Urinary bladder (tissue), 4 donors: Measurements from ENCODE around the gene LRP10. TPM values are rescaled to one million over a fixed set of nuclear protein-coding genes. Genes with fewer than 3 reads are reported as not detected.
"Not testable (repeated sequence)": the region's sequence is repeated elsewhere in the genome, so short reads cannot be mapped to it uniquely, and the experiment has no call there.

Source experiments
- DNase-seq: peaks from one replicate; pipeline ENCODE4 v3.0.0-alpha.2; 2015; ENCODE audit errors: extremely low spot score
- H3K27ac ChIP-seq: one replicate; pipeline ENCODE4 v1.5.1; 2013; ENCODE audit warnings: low read depth, mild to moderate bottlenecking, moderate library complexity
- H3K36me3 ChIP-seq: one replicate; pipeline ENCODE4 v1.6.1; 2013; ENCODE audit warnings: mild to moderate bottlenecking, moderate library complexity; ENCODE audit not compliant: insufficient read depth
- H3K4me1 ChIP-seq: one replicate; pipeline ENCODE4 v1.6.1; 2013; ENCODE audit warnings: mild to moderate bottlenecking, moderate library complexity; ENCODE audit not compliant: insufficient read depth
- H3K4me3 ChIP-seq: one replicate; pipeline ENCODE4 v1.5.1; 2013; ENCODE audit warnings: low read depth, low read length
- WGBS: extraction: QIAGEN DNeasy Blood & Tissue Kit; methylation state at CpG from one replicate; pipeline ENCODE4 v1.1.7; 2013; 5-methylcytosine and 5-hydroxymethylcytosine counted together
- polyA plus RNA-seq: library from polyadenylated mRNA; stranded (reverse); fragments of 200-250 nt; gene quantifications from one replicate; pipeline ENCODE4 v1.2.3, GENCODE V29; 2013
- total RNA-seq: library from RNA; depleted of rRNA; stranded (reverse); fragments of >200 nt; gene quantifications from one replicate; pipeline ENCODE4 v1.2.3, GENCODE V29; 2014
- donor health status: healthy with polysubstance abuse.
- donor health status: healthy.

LRP10 gene
- total and polyA plus RNA-seq, 2 donors, result 22.1 to 195 TPM

DNA sequence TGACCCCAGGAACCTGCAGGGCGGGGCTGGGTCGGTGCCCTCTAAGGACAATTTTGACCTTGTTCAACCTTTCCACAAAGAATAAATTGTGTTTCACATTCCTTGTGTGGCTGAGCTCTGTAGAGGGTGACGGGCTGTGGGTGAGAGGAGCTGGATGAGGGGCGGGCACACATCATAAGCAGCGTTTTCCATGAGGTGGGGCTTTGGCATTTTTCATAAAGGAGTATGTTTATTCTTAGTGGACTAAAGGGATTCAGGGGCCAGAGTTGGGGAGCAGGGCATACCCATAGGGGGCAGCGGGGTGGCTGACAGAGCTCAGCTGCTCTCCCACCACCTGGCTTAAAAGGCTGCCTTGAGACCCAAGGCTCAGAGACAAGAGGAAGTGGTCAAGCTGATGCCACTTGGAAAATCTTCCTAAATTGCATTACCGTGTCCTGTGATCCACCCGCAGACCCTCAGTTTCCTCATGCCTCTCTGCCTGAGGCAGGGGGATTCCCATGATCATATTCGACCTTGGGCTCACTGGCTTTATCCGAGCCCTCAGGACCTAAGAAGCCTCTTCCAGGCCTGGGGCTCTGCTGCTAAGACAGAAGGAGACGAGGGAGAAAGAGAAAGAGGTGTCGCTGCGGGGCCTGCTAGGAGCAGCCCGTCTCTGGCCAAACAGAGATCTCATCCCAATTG is 23.7 kb upstream of the LRP10 start:
- no peak overlapping the region for H3K4me3 ChIP-seq
- H3K4me1 ChIP-seq, result no peaks in the 10 kb centered on the region
- H3K27ac ChIP-seq, result peak overlapping the region; percentile 57
- no peak for DNase-seq
- peaks cover 8% of the 10 kb centered on the region for H3K36me3 ChIP-seq
- WGBS, result 24% methylated on average over 14 of the region's 14 CpGs

DNA sequence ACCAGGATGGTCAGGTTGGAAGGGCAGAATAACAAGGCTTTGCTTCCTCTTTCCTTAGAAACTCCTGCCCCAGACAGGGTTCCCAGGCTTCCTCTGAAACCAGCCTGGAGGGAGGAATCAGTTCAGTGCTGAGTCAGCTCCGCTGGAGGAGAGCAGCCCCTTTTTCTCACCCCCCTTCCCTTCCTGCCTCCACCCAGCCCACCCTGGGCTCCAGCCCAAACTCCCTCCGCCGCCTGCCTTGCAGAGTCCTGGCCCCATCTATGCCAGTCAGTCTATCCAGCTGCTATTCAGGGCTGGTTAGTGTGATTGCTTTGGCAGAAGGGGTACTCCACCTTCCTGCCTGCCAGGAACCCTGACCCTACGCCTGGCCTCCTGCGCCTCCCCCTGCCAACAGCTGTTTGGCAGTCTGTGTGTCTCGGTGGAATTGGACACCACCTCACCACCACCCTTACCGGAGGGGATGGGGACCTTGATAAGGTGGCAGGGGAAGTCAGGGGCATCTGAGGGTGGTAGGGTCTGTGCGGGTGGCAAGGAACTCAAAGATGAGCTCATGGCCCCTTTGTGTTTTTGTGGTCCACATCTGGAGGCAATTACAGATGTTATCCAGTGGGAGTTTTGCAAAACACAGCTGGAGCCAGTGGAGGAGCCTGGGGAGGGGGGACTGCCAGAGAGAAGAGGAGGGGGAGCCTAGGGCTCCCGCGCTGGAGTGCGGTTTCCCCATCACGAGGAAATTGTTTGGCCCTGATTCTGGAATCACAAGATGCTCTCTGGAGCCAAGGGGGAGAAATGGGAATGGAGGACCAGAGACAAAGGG is 23.0 kb upstream of the LRP10 start:
- DNase-seq, result peak; percentile 84
- 8% methylated on average over 12 of the region's 12 CpGs for WGBS
- Histone ChIP-seq H3K36me3 (peaks cover 4% of the 10 kb centered on the region), H3K4me1 (no peaks in the 10 kb centered on the region), H3K27ac (peak overlapping the region; percentile 91), H3K4me3 (no peak overlapping the region)

DNA sequence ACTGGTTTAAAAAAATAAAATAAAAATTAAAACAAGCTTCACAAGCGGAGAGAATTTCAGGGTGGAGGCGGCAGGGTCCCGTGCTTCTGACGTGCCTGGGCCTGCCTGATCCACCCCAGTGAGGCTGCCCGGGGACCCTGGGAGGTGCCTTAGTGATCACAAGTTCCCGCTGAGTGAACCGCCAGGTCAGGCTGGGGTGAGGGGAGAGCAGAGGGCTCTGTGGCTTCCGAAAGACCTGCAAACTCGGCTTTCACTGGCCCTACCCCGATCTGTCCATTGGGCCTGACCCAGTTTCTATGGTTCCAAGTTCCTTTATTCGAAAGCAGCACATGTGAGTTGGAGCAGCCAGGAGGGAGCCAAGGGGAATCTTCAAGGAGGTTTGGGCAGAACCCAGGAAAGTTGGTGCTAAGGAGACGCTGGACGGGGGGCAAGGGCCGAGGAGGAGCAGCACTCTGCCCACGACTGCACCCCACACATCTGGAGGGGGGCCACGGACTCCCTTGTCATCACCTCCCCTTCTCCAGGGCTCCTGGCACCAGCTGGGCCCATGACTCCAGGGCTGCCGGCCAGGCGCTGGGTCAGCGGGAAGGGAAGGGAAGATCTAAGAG is 22.2 kb upstream of the LRP10 start:
- no peaks in the 10 kb centered on the region for H3K4me1 ChIP-seq
- no peak overlapping the region for H3K4me3 ChIP-seq
- DNase-seq, result no peak
- 21% methylated on average over 19 of the region's 19 CpGs for WGBS
- peak overlapping the region; percentile 91 for H3K27ac ChIP-seq
- H3K36me3 ChIP-seq, result peaks cover 3% of the 10 kb centered on the region

DNA sequence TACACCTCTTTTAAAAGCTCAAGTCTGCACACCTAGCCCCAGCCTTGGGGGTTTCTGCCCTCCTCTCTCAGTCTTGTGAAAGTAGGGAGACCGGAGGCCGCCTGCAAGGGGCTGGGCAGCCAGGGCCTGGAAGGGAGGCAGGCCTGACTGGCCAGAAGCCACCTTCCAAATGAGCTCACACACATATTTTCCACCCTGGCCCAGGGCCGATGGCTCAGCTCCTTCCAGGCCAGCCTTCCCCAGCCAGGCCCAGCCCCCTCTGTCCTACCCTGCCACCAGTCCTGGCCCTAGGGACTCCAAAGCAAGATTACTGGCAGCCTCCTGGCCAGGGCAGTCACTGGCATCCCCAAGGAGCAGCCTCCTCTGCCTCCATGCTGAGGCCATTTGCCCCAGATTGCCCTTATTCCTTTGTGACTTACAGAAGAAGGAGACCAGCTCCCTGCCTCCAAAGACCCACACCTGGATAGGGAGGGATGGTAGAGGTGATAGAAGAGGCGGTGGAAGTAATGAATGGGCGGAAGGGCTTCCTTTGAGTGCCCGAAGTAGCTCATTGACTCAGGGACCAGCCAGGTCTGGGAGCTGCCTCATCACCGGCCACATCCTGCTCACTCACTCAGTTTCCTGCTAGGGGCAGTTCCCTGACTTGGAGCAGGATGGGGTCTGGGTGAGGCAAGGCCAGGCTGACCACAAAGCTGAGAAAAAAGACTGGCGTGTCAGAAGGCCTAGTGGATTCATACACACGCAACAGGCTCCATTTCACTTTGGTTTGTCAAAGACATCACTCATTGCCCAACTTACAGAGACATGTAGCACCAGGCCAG is 20.4 kb upstream of the LRP10 start:
- WGBS, result 48% methylated on average over 9 of the region's 9 CpGs
- Histone ChIP-seq H3K4me1 (no peaks in the 10 kb centered on the region), H3K27ac (peak overlapping the region; percentile 76), H3K36me3 (no peaks in the 10 kb centered on the region), H3K4me3 (no peak overlapping the region)
- no peak for DNase-seq

DNA sequence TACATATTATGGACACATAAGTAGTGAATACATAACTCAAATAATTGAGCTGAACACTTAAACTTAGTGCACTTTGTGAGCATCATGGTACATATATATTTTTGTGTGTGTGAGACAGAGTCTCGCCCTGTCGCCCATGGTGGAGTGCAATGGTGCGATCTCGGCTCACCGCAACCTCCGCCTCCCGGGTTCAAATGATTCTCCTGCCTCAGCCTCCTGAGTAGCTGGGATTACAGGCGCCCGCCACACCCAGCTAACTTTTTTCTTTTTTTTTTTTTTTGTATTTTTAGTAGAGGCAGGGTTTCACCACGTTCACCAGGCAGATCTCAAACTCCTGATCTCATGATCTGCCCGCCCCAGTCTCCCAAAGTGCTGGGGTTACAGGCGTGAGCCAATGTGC is 19.4 kb upstream of the LRP10 start:
- H3K4me3 ChIP-seq, H3K36me3 ChIP-seq, DNase-seq, H3K4me1 ChIP-seq, H3K27ac ChIP-seq: not testable (repeated sequence)
- WGBS, result 82% methylated on average over 12 of the region's 12 CpGs

DNA sequence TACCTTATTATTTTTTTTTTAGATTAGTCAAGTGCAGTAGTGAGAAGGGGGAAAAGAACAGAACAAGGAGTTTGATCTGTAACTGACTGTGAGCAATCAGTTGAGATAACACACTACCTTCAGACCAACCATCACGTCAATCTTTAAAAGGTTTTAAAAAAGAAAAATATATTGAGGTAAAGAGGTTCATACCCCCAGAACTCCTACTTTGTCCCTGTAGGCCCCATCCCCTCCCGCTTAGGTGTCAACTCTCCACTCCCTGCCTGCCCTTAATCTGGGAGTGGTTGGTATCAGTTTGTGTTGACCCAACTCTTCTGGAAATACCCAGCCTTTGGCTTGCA is 19.0 kb upstream of the LRP10 start:
- H3K4me3 ChIP-seq, result no peak overlapping the region
- H3K4me1 ChIP-seq, result no peaks in the 10 kb centered on the region
- H3K27ac ChIP-seq, result no peak overlapping the region
- WGBS, result 71% methylated on average over 2 of the region's 2 CpGs
- no peaks in the 10 kb centered on the region for H3K36me3 ChIP-seq
- DNase-seq, result no peak

DNA sequence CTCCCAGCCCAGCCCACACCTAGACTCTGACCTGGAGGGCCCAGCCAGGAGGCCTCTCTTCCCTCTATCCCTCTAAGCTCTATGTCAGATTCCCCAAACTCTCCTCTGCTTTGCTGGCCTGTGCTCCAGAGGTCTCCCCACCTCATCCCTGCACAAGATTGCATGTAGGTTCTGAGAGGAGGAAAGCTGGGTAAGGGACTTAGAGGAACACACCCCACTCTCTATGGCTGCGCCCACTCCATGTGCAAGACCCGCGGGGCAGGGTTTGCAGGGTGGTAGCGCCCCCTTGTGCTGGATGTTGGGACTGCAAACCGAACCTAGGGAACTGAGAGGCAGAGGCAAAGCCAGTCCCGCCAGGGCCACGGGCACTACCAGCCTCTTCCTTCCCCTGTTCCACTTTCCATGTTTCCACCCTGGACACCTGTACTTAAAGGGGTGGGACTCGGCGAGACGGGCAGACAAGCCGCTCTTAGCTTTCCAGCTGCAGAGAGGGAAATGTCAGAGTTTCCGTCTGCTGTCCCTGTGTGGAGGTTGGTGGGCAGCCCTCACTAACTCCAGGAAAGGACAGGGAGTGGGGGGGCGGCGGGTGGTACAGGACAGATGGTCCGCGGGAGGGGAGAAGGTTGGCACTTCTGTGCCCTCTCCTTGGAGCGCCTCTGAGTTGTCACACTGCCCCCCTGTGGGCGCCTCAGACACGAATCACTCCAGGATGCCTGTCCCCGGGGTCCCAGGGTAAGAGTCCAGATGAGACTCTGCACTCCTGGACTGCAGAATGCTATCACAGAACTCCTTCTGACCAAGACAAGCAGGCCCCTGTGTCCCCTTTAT is 18.4 kb upstream of the LRP10 start:
- Histone ChIP-seq H3K27ac (no peak overlapping the region), H3K4me1 (no peaks in the 10 kb centered on the region), H3K4me3 (no peak overlapping the region), H3K36me3 (no peaks in the 10 kb centered on the region)
- DNase-seq, result no peak
- WGBS, result 2% methylated on average over 20 of the region's 20 CpGs

DNA sequence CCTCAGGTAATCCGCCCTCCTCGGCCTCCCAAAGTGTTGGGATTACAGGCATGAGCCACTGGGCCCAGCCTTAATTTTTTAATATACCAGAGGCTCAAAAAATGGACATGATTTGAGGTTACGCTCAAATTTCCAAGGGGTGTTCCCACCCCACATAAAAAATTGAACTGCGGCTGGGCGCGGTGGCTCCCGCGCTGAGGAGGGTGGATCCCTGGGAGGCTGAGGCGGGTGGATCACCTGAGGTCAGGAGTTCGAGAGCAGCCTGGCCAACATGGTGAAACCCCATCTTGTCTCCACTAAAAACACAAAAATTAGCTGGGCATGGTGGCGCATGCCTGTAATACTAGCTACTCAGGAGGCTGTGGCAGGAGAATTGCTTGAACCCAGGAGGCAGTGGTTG is 17.2 kb upstream of the LRP10 start:
- H3K27ac ChIP-seq, H3K4me3 ChIP-seq, DNase-seq, H3K4me1 ChIP-seq, H3K36me3 ChIP-seq: not testable (repeated sequence)
- WGBS, result 97% methylated on average over 11 of the region's 11 CpGs

DNA sequence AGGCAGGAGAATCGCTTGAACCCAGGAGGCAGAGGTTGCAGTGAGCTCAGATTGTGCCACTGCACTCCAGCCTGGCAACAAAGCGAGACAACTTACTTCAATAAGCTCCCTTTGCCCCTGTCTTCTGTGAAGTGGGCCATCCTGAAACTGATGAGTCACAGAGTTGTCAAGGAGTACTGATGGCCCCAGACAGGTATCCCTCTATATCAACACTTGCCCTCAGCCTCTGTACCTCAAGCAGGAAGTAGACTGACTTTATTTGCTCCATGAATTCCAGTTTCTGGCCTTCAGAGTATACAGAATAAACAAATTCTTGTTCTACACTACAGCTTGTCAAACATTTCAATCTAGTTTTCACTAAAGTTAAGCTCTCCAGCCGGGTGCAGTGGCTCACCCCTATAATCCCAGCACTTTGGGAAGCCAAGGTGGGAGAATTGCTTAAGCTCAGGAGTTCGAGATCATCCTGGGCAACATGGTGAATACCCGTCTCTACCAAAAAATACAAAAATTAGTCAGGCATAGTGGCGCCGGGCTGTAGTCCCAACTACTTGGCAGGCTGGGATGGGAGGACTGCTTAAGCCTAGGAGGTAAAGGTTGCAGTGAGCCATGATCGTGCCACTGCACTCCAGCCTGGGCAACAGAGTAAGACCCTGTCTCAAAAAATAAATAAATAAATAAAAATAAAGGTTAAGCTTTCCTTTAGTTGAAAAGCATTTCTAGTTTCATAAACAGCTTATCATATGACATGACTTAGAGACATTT is 16.4 kb upstream of the LRP10 start:
- H3K27ac ChIP-seq, result no peak overlapping the region
- no peak overlapping the region for H3K4me3 ChIP-seq
- WGBS, result 87% methylated on average over 8 of the region's 8 CpGs
- no peak for DNase-seq
- no peaks in the 10 kb centered on the region for H3K36me3 ChIP-seq
- no peaks in the 10 kb centered on the region for H3K4me1 ChIP-seq

DNA sequence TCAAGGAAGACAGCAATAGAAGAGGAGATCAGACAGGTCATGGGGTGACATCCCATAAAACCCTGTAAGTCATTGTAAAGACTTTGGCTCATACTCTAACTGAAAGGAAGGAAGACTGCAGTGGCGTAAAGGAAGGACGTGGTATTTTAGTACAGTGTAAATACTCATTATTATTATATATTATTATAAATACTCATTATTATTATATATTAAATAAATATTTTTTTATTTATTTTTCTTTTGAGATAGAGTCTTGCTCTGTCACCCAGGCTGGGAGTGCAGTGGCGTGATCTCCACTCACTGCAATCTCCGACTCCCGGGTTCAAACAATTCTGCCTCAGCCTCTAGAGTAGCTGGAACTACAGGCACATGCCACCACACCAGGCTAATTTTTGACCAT is 15.1 kb upstream of the LRP10 start:
- H3K4me1 ChIP-seq, result no peaks in the 10 kb centered on the region
- no peaks in the 10 kb centered on the region for H3K36me3 ChIP-seq
- H3K4me3 ChIP-seq, result no peak overlapping the region
- WGBS, result 95% methylated on average over 5 of the region's 5 CpGs
- H3K27ac ChIP-seq, result no peak overlapping the region
- no peak for DNase-seq

DNA sequence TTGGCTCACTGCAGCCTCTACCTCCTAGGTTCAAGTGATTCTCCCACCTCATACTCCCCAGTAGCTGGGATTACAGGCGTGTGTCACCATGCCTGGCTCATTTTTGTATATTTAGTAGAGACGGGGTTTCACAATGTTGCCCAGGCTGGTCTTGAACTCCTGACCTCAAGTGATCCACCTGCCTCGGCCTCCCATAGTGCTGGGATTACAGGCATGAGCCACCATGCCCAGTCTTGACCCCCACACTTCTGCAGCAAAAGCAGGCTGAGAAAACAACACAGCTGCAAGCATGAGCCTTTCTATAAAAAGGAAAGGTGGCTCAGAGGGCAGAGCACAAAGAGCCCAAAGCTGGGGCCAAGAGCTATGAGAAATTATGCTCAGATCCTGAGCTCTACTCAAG is 11.2 kb upstream of the LRP10 start:
- not testable (repeated sequence) for H3K27ac ChIP-seq, DNase-seq, H3K4me3 ChIP-seq, H3K36me3 ChIP-seq, H3K4me1 ChIP-seq
- WGBS, result 83% methylated on average over 3 of the region's 3 CpGs

DNA sequence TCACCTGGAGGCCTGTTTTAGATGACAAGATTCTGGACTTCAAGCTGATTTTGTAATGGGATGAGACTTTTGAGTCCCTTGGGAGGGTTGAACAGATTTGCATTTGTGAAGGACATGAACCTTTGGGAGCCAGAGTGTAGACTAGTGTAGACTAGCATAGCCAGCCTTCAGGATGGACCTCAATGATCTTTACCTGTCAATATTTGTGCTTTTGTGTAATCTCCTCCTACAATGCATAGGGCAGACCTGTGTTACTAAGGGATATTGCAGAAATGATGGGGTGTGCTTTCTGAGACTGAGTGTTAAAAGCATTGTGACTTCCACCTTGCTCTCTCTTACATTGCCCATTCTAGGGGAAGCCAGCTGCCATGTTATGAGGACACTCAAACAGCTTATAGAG is 9.9 kb upstream of the LRP10 start:
- no peak overlapping the region for H3K4me3 ChIP-seq
- no peaks in the 10 kb centered on the region for H3K4me1 ChIP-seq
- no peaks in the 10 kb centered on the region for H3K36me3 ChIP-seq
- DNase-seq, result no peak
- H3K27ac ChIP-seq, result no peak overlapping the region
